ENCODE measurements around the gene SEC23IP.

Gene SEC23IP

DNA sequence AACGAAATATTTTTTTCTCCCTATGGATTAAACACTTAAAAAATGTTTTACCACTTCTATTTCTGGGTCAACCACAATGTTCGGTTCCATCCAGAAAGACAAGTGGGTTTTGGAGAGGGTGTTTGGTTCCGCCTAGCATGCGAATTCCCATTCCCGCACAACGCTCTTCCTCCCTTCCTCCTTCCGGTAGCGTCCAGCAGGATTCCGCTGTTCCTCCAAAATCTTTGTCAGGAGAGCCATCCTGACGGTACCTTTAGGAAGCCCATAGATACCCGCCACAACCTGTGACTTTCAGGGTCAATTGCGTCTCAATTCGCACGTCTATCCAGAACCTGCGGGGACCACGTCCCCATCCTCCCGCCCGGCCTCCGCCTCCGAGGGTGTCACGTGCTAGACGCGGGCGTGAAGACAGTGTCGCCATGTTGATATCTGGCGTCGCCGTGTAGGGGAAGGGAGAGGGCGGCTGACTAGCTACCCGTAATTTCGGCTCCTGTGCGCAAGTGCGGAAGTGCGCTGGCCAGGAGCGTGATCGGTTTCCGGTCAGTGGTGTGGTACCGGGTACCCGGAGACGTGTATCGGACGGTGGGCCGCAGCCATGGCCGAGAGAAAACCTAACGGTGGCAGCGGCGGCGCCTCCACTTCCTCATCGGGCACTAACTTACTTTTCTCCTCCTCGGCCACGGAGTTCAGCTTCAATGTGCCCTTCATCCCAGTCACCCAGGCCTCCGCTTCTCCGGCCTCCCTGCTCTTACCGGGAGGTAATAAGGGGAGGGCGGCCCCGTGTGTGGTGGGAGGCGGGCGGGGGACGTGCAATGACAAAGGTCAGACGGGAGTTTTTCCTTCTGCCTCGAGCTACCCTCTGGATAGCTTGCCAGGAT lies at the start of gene SEC23IP:
Gene SEC23IP, plus strand, starts transcription at position 543 of the 878 bp plus-strand sequence. Its CDS starts 53 bp downstream, at position 596.
- Histone ChIP-seq H3K27me3 (ENCODE audit: low read length) (no peaks in the 10 kb centered on the region), H3F3A (ENCODE audit: insufficient read depth) (peaks cover 6% of the 10 kb centered on the region; the same call in 1 of the 2 replicates), H3K79me2 (ENCODE audit: insufficient read depth, low read length) (peaks cover 55% of the 10 kb centered on the region), H2AFZ (ENCODE audit: low read depth, low read length, severe bottlenecking) (peak within 1 kb of the TSS; percentile 94), H3K4me2 (ENCODE audit: low read depth, low read length, poor library complexity, severe bottlenecking) (peak within 1 kb of the TSS; percentile 99), H3K9ac (ENCODE audit: low read length) (peak within 1 kb of the TSS; percentile 95), H3K9me2 (replicated peaks; ENCODE audit: insufficient read depth, low read length) (no peaks in the 10 kb centered on the region), H3K9me3 (ENCODE audit: insufficient read depth, low read length) (peaks cover 6% of the 10 kb centered on the region; the same call in 1 of the 2 replicates), H4K20me1 (ENCODE audit: low read depth, low read length) (peaks cover 4% of the 10 kb centered on the region; the same call in 1 of the 2 replicates), H3K4me3 (ENCODE audit: insufficient read depth, low read length, poor library complexity, severe bottlenecking) (peak within 1 kb of the TSS; percentile 97), H3K36me3 (ENCODE audit: low read length) (no peaks in the 10 kb centered on the region), H3K27ac (ENCODE audit: low read depth, low read length) (peak within 1 kb of the TSS; percentile 55)
- TF ChIP-seq EZH2phosphoT487 (conservative IDR thresholded peaks at IDR 0.05; ENCODE audit: low read length): no peak
- TF ChIP-seq, protein P1, sequence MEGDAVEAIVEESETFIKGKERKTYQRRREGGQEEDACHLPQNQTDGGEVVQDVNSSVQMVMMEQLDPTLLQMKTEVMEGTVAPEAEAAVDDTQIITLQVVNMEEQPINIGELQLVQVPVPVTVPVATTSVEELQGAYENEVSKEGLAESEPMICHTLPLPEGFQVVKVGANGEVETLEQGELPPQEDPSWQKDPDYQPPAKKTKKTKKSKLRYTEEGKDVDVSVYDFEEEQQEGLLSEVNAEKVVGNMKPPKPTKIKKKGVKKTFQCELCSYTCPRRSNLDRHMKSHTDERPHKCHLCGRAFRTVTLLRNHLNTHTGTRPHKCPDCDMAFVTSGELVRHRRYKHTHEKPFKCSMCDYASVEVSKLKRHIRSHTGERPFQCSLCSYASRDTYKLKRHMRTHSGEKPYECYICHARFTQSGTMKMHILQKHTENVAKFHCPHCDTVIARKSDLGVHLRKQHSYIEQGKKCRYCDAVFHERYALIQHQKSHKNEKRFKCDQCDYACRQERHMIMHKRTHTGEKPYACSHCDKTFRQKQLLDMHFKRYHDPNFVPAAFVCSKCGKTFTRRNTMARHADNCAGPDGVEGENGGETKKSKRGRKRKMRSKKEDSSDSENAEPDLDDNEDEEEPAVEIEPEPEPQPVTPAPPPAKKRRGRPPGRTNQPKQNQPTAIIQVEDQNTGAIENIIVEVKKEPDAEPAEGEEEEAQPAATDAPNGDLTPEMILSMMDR (IDR thresholded peaks at IDR 0.05; ENCODE audit: insufficient read depth, low read length, poor library complexity, severe bottlenecking): no peak

DNA sequence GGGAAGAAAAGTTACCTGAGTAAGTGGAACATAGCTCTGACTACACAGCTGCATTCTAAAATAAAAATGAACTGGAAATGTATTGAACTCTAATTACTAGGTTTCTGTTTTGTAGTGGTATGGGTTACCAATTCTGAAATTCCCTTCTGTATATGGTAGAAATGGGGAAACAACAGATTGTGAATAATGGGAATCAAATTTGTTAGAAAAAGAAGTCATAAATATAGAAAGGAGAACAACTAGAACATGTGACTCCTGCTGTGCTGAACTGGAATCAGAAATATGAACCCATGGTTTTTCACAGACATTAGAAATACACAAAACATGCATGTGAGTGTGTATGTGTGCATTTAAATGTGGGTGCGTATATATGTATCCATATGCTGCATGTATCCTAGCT lies 46.9 kb upstream of the SEC23IP start:
- Histone ChIP-seq H3K9me3 (ENCODE audit: insufficient read depth, low read length) (no peaks in the 10 kb centered on the region), H3K36me3 (ENCODE audit: low read length) (peaks cover 63% of the 10 kb centered on the region), H4K20me1 (ENCODE audit: low read depth, low read length) (no peaks in the 10 kb centered on the region), H3K9me2 (replicated peaks; ENCODE audit: insufficient read depth, low read length) (no peaks in the 10 kb centered on the region), H3F3A (ENCODE audit: insufficient read depth) (0 out of 2 replicates have a peak, but pooled peaks cover 5% of the 10 kb centered on the region), H2AFZ (ENCODE audit: low read depth, low read length, severe bottlenecking) (no peak overlapping the region), H3K4me3 (ENCODE audit: insufficient read depth, low read length, poor library complexity, severe bottlenecking) (no peak overlapping the region), H3K79me2 (ENCODE audit: insufficient read depth, low read length) (no peaks in the 10 kb centered on the region), H3K4me2 (ENCODE audit: low read depth, low read length, poor library complexity, severe bottlenecking) (no peak overlapping the region), H3K27me3 (ENCODE audit: low read length) (no peaks in the 10 kb centered on the region), H3K9ac (ENCODE audit: low read length) (no peak overlapping the region), H3K27ac (ENCODE audit: low read depth, low read length) (no peak overlapping the region)
- TF ChIP-seq EZH2phosphoT487 (conservative IDR thresholded peaks at IDR 0.05; ENCODE audit: low read length): no peak
- TF ChIP-seq, protein P1 (IDR thresholded peaks at IDR 0.05; ENCODE audit: insufficient read depth, low read length, poor library complexity, severe bottlenecking): no peak

DNA sequence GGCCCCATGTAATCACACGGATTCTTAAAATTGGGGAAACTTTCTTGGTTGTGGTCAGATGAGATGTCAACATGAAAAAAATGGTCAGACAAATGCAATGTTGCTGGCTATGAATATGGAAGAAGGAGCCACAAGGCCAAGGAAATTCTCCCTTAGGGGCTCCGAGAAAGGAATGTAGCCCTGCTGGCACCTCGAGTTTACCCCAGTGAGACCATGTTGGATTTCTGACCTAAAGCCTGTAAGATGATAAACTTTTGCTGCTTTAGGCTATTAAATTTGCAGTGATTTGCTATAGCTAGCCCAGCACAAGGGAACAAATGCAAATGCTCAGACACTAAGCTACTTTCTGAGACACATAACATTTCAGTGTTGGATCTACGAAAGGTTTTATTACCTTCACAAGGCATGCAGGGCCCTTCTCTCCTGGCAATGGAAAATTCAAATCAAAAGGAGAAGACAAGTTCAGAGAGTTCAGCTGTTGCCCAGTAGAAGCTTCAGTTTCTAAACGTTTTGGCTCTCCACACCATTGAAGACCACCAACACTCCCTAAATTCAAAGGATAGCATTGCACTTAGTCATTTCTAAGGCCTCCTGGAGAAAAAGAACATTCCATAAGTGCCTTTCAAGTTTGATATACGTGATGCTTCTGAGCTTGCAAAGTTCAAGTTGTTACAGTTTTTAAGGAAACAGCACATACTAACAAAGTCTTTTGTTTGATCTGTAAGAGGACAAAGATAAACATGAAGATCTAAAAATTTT lies 43.3 kb upstream of the SEC23IP start:
- Histone ChIP-seq H3K27ac (ENCODE audit: low read depth, low read length) (no peak overlapping the region), H3K27me3 (ENCODE audit: low read length) (no peaks in the 10 kb centered on the region), H3K9me3 (ENCODE audit: insufficient read depth, low read length) (no peaks in the 10 kb centered on the region), H3K4me3 (ENCODE audit: insufficient read depth, low read length, poor library complexity, severe bottlenecking) (no peak overlapping the region), H3K9me2 (replicated peaks; ENCODE audit: insufficient read depth, low read length) (no peaks in the 10 kb centered on the region), H3K4me2 (ENCODE audit: low read depth, low read length, poor library complexity, severe bottlenecking) (no peak overlapping the region), H3K36me3 (ENCODE audit: low read length) (peaks cover 67% of the 10 kb centered on the region), H3K9ac (ENCODE audit: low read length) (no peak overlapping the region), H3K79me2 (ENCODE audit: insufficient read depth, low read length) (no peaks in the 10 kb centered on the region), H3F3A (ENCODE audit: insufficient read depth) (0 out of 2 replicates have a peak, but pooled peaks cover 5% of the 10 kb centered on the region), H4K20me1 (ENCODE audit: low read depth, low read length) (no peaks in the 10 kb centered on the region), H2AFZ (ENCODE audit: low read depth, low read length, severe bottlenecking) (no peak overlapping the region)
- TF ChIP-seq, protein P1 (IDR thresholded peaks at IDR 0.05; ENCODE audit: insufficient read depth, low read length, poor library complexity, severe bottlenecking): no peak
- TF ChIP-seq EZH2phosphoT487 (conservative IDR thresholded peaks at IDR 0.05; ENCODE audit: low read length): no peak

All from SU-DHL-6 (cell line).